H9 (cell line): ENCODE results near the gene UBE2B. TPM values are rescaled to one million over a fixed set of nuclear protein-coding genes. Genes with fewer than 3 reads are reported as not detected.

Experiments used
- DNase-seq: peaks from one replicate; pipeline ENCODE4 v3.0.0-alpha.2; 2017
- H2AFZ ChIP-seq: one replicate; pipeline ENCODE4 v1.6.1; 2013; ENCODE audit warnings: mild to moderate bottlenecking, low read length, control low read depth, moderate library complexity
- H2AK5ac ChIP-seq: 2 replicates; pipeline ENCODE4 v1.6.1; 2013; ENCODE audit warnings: low read length, control low read depth, mixed read lengths; ENCODE audit not compliant: insufficient read length
- H2BK120ac ChIP-seq: one replicate; pipeline ENCODE4 v1.6.1; 2013; ENCODE audit warnings: low read depth, mild to moderate bottlenecking, low read length, control low read depth, inconsistent platforms; ENCODE audit not compliant: poor library complexity, severe bottlenecking
- H2BK12ac ChIP-seq: 2 replicates; pipeline ENCODE4 v1.6.1; 2013; ENCODE audit warnings: low read length, control low read depth, mixed read lengths, low read depth; ENCODE audit not compliant: insufficient read length
- H2BK15ac ChIP-seq: 2 replicates; pipeline ENCODE4 v1.6.1; 2013; ENCODE audit warnings: low read depth, low read length, control low read depth
- H2BK20ac ChIP-seq: one replicate; pipeline ENCODE4 v1.6.1; 2013; ENCODE audit warnings: low read depth, mild to moderate bottlenecking, low read length, control low read depth, inconsistent platforms; ENCODE audit not compliant: poor library complexity, severe bottlenecking
- H2BK5ac ChIP-seq: 2 replicates; pipeline ENCODE4 v1.6.1; 2013; ENCODE audit warnings: low read length, control low read depth, mixed read lengths; ENCODE audit not compliant: insufficient read length
- H3K14ac ChIP-seq: 2 replicates; pipeline ENCODE4 v1.6.1; 2013; ENCODE audit warnings: low read length, control low read depth; ENCODE audit not compliant: insufficient read depth
- H3K18ac ChIP-seq: 2 replicates; pipeline ENCODE4 v1.6.1; 2013; ENCODE audit warnings: low read depth, mild to moderate bottlenecking, mixed read lengths, low read length, control low read depth; ENCODE audit not compliant: insufficient read length
- H3K23ac ChIP-seq: 2 replicates; pipeline ENCODE4 v1.6.1; 2013; ENCODE audit warnings: low read length, control low read depth, mixed read lengths, low read depth; ENCODE audit not compliant: insufficient read length
- H3K23me2 ChIP-seq: 2 replicates; pipeline ENCODE4 v1.6.1; 2013; ENCODE audit warnings: low read depth, mild to moderate bottlenecking, mixed read lengths, low read length, control low read depth; ENCODE audit not compliant: insufficient read length, poor library complexity, severe bottlenecking
- H3K27ac ChIP-seq: 2 replicates; pipeline ENCODE4 v1.5.1; 2013; ENCODE audit warnings: low read length, control low read depth, mixed read lengths, low read depth; ENCODE audit not compliant: insufficient read length
- H3K27me3 ChIP-seq: 2 replicates; pipeline ENCODE4 v1.6.1; 2013; ENCODE audit warnings: low read length, control low read depth, inconsistent platforms; ENCODE audit not compliant: insufficient read depth
- H3K4ac ChIP-seq: 2 replicates; pipeline ENCODE4 v1.6.1; 2013; ENCODE audit warnings: low read depth, mild to moderate bottlenecking, control low read depth, inconsistent platforms, low read length, moderate library complexity
- H3K4me1 ChIP-seq: 2 replicates; pipeline ENCODE4 v1.6.1; 2013; ENCODE audit warnings: low read length, control low read depth, inconsistent platforms; ENCODE audit not compliant: insufficient read depth
- H3K4me2 ChIP-seq: 2 replicates; pipeline ENCODE4 v1.6.1; 2013; ENCODE audit warnings: low read length, control low read depth, mixed read lengths; ENCODE audit not compliant: insufficient read length, insufficient read depth
- H3K56ac ChIP-seq: 2 replicates; pipeline ENCODE4 v1.6.1; 2013; ENCODE audit warnings: low read depth, mild to moderate bottlenecking, mixed read lengths, low read length, control low read depth; ENCODE audit not compliant: insufficient read length
- H3K79me1 ChIP-seq: 2 replicates; pipeline ENCODE4 v1.6.1; 2013; ENCODE audit warnings: low read depth, mild to moderate bottlenecking, moderate library complexity, low read length, control low read depth, inconsistent platforms; ENCODE audit not compliant: insufficient read depth, poor library complexity, severe bottlenecking
- H3K79me2 ChIP-seq: 2 replicates; pipeline ENCODE4 v1.6.1; 2013; ENCODE audit warnings: low read length, control low read depth, inconsistent platforms; ENCODE audit not compliant: insufficient read depth
- H3K9ac ChIP-seq: 2 replicates; pipeline ENCODE4 v1.6.1; 2013; ENCODE audit warnings: low read length, control low read depth, mixed read lengths; ENCODE audit not compliant: insufficient read length; ENCODE audit errors: extremely low read depth
- H3K9me3 ChIP-seq: one replicate; pipeline ENCODE4 v1.6.1; 2013; ENCODE audit warnings: low read depth, low read length, inconsistent platforms; ENCODE audit not compliant: control insufficient read depth
- H3T11ph ChIP-seq: one replicate; pipeline ENCODE4 v1.6.1; 2013; ENCODE audit warnings: mild to moderate bottlenecking, low read length, control low read depth, inconsistent platforms
- H4K20me1 ChIP-seq: one replicate; pipeline ENCODE4 v1.6.1; 2013; ENCODE audit not compliant: control insufficient read depth, insufficient read length, insufficient read depth
- H4K5ac ChIP-seq: 2 replicates; pipeline ENCODE4 v1.6.1; 2013; ENCODE audit warnings: low read depth, mild to moderate bottlenecking, mixed read lengths, low read length, control low read depth; ENCODE audit not compliant: insufficient read length
- H4K8ac ChIP-seq: replicated peaks from 2 replicates; pipeline ENCODE4 v1.6.1; 2013; ENCODE audit warnings: low read length, control low read depth, mixed read lengths, low read depth; ENCODE audit not compliant: insufficient read length
- H4K91ac ChIP-seq: 2 replicates; pipeline ENCODE4 v1.6.1; 2013; ENCODE audit warnings: low read depth, mild to moderate bottlenecking, moderate library complexity, mixed read lengths, low read length, control low read depth; ENCODE audit not compliant: insufficient read length
- H3K27ac Mint-ChIP-seq, 3 experiments: 2 replicates in 2 of 3; 3 replicates in 1 of 3; pipeline ENCODE4 v1.8.0; 2020 to 2021; ENCODE audit warnings: mixed read lengths in 3 of 3, mild to moderate bottlenecking in 1 of 3, moderate library complexity in 1 of 3
- H3K27me3 Mint-ChIP-seq: 2 replicates; pipeline ENCODE4 v1.8.0; 2021; ENCODE audit warnings: low read depth, mild to moderate bottlenecking, moderate library complexity, mixed read lengths
- H3K36me3 Mint-ChIP-seq, 3 experiments: 2 replicates in 2 of 3; 3 replicates in 1 of 3; pipeline ENCODE4 v1.8.0; 2020 to 2021; ENCODE audit warnings: low read depth in 3 of 3, mixed read lengths in 3 of 3; ENCODE audit not compliant: insufficient read depth in 1 of 3
- H3K4me1 Mint-ChIP-seq, 2 experiments: 2 replicates each; pipeline ENCODE4 v1.8.0; 2020; ENCODE audit warnings: mixed read lengths in 2 of 2
- H3K4me3 Mint-ChIP-seq, 2 experiments: 2 replicates in 1 of 2; 3 replicates in 1 of 2; pipeline ENCODE4 v1.8.0; 2020 to 2021; ENCODE audit warnings: mild to moderate bottlenecking in 2 of 2, mixed read lengths in 2 of 2, moderate library complexity in 1 of 2
- H3K9me3 Mint-ChIP-seq, 2 experiments: 2 replicates in 1 of 2; 3 replicates in 1 of 2; pipeline ENCODE4 v1.8.0; 2020; ENCODE audit warnings: mild to moderate bottlenecking in 2 of 2, mixed read lengths in 2 of 2, moderate library complexity in 1 of 2
- WGBS: extraction: QIAGEN DNeasy Blood & Tissue Kit; methylation state at CpG from one replicate; pipeline ENCODE4 v1.1.7; 2013; ENCODE audit warnings: missing lambda C conversion rate, low lambda C conversion rate, mixed read lengths; ENCODE audit not compliant: insufficient read length; ENCODE audit errors: extremely low coverage; 5-methylcytosine and 5-hydroxymethylcytosine counted together
- total RNA-seq: library from RNA; stranded (reverse); gene quantifications from 2 replicates; pipeline ENCODE4 v1.2.1, GENCODE V29; 2021
- TF ChIP-seq, protein P1 (sequence below): fragments of 200-600 bp; sonication (generic); conservative IDR thresholded peaks from 3 replicates; pipeline ENCODE4 v1.8.0; 2021; ENCODE audit warnings: antibody characterized with exemption, mild to moderate bottlenecking

Gene UBE2B
- total RNA-seq, 1 experiment from 2014 or later, result 50.3 TPM

DNA sequence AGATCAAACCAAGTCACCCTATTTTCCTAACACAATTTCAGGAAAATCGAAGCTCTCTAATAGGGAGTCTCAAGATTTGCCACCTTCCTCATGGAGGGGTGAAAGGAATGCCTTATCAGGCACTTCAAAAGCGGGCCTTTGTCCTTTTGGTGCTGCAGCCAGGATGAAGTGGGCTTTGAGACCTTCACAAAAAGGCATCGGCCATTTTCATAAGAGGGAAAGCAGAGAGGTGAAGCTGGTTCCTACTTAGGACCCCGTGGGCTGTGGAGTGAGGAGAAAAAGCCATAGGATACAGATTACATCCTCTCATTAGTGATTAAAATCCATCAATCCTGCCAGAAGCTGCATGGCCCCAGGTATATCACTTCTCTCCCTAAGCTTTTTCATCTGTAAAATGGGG lies 39.5 kb downstream of the UBE2B start:
- H3K23me2 ChIP-seq, result peaks cover 8% of the 10 kb centered on the region
- H3K27ac ChIP-seq, result no peak overlapping the region
- no peak overlapping the region for H2BK20ac ChIP-seq
- H2AFZ ChIP-seq, result no peak overlapping the region
- peaks cover 5% of the 10 kb centered on the region for H3K79me1 ChIP-seq
- Mint-ChIP-seq H3K27me3 (no peaks in the 10 kb centered on the region), H3K4me1 (peaks cover 36 to 39% of the 10 kb centered on the region in 2 experiments), H3K36me3 (peaks cover 9 to 29% (median 22%) of the 10 kb centered on the region in 3 experiments; a peak in 6 of 7 replicates), H3K27ac (peak overlapping the region in 2 of 3 experiments; percentile 96 to 98; a peak in 2 of 7 replicates), H3K4me3 (peak overlapping the region; percentile 98), H3K9me3 (no peaks in the 10 kb centered on the region)
- TF ChIP-seq, protein P1, sequence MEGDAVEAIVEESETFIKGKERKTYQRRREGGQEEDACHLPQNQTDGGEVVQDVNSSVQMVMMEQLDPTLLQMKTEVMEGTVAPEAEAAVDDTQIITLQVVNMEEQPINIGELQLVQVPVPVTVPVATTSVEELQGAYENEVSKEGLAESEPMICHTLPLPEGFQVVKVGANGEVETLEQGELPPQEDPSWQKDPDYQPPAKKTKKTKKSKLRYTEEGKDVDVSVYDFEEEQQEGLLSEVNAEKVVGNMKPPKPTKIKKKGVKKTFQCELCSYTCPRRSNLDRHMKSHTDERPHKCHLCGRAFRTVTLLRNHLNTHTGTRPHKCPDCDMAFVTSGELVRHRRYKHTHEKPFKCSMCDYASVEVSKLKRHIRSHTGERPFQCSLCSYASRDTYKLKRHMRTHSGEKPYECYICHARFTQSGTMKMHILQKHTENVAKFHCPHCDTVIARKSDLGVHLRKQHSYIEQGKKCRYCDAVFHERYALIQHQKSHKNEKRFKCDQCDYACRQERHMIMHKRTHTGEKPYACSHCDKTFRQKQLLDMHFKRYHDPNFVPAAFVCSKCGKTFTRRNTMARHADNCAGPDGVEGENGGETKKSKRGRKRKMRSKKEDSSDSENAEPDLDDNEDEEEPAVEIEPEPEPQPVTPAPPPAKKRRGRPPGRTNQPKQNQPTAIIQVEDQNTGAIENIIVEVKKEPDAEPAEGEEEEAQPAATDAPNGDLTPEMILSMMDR, result no peak
- peak overlapping the region; percentile 97 for H3K4me2 ChIP-seq
- H4K5ac ChIP-seq, result no peak overlapping the region
- peak overlapping the region; percentile 64 for H3K9ac ChIP-seq
- no peak overlapping the region for H2BK120ac ChIP-seq
- no peak overlapping the region for H4K8ac ChIP-seq
- no peak overlapping the region for H3K14ac ChIP-seq
- H3K4ac ChIP-seq, result no peak overlapping the region
- H3K9me3 ChIP-seq, result no peaks in the 10 kb centered on the region
- WGBS, result no CpG with 5 or more reads among the region's 4 CpGs
- DNase-seq, result no peak
- no peaks in the 10 kb centered on the region for H3K27me3 ChIP-seq
- no peak overlapping the region for H3T11ph ChIP-seq
- no peak overlapping the region for H4K91ac ChIP-seq
- H3K79me2 ChIP-seq, result peaks cover 8% of the 10 kb centered on the region; the same call in 1 of the 2 replicates
- no peak overlapping the region for H2AK5ac ChIP-seq
- no peak overlapping the region for H3K18ac ChIP-seq
- peak overlapping the region; percentile 37 for H3K23ac ChIP-seq
- no peaks in the 10 kb centered on the region for H4K20me1 ChIP-seq
- no peaks in the 10 kb centered on the region; the same call in 1 of the 2 replicates for H3K4me1 ChIP-seq
- no peak overlapping the region for H2BK5ac ChIP-seq
- no peak overlapping the region for H3K56ac ChIP-seq
- H2BK15ac ChIP-seq, result no peak overlapping the region; the same call in 1 of the 2 replicates
- H2BK12ac ChIP-seq, result no peak overlapping the region
